ENCODE data around the gene PDE1C.

GRCh38 chr7:31924251-31924650 lies 146.0 kb downstream of the PDE1C start:
- TF ChIP-seq CTCF (IDR thresholded peaks at IDR 0.05): no peak
- no peak for TF ChIP-seq POLR2A (IDR thresholded peaks at IDR 0.05)
